ENCODE measurements around the gene ABR.

GRCh38 chr17:992933-993332 lies 186.8 kb downstream of the ABR start:
- TF ChIP-seq RAD21 (IDR thresholded peaks at IDR 0.05) (no peak), CTCF (IDR thresholded peaks at IDR 0.05; ENCODE audit: low read depth, low read length, missing input control) (no peak), ZBTB33 (IDR thresholded peaks at IDR 0.05) (no peak), REST (IDR thresholded peaks at IDR 0.05) (no peak), TAF1 (conservative IDR thresholded peaks at IDR 0.05) (no peak), MAX (IDR thresholded peaks at IDR 0.05) (no peak), EGR1 (IDR thresholded peaks at IDR 0.05; ENCODE audit: low read depth in 2 of 2) (no peak), SP1 (IDR thresholded peaks at IDR 0.05) (no peak), GABPA (IDR thresholded peaks at IDR 0.05 in 1 of 2, conservative IDR thresholded peaks at IDR 0.05 in 1 of 2) (no peak), RXRA (IDR thresholded peaks at IDR 0.05) (no peak), ATF3 (IDR thresholded peaks at IDR 0.05) (no peak), HNF4G (IDR thresholded peaks at IDR 0.05) (no peak), YY1 (IDR thresholded peaks at IDR 0.05) (no peak)

All from liver (tissue), 3 donors.